SK-N-MC (cell line): ENCODE measurements around the gene PCGF5.

ENCODE experiments used
- DNase-seq: peaks from one replicate; pipeline ENCODE4 v3.0.0-alpha.2; 2011; ENCODE audit warnings: low read depth, low spot score
- H3K27ac ChIP-seq: fragments of 200-600 bp; sonication (generic); 2 replicates; pipeline ENCODE4 v1.5.1; 2016; ENCODE audit warnings: mixed run types
- H3K36me3 ChIP-seq: fragments of 200-600 bp; sonication (generic); 2 replicates; pipeline ENCODE4 v1.6.1; 2017; ENCODE audit warnings: antibody characterized with exemption, low read length, mixed read lengths; ENCODE audit not compliant: insufficient read depth
- H3K4me3 ChIP-seq: fragments of 200-600 bp; sonication (generic); 2 replicates; pipeline ENCODE4 v1.5.1; 2016
- H3K9ac ChIP-seq: fragments of 200-600 bp; sonication (generic); 2 replicates; pipeline ENCODE4 v1.8.0; 2017; ENCODE audit warnings: mixed run types, mixed read lengths; ENCODE audit not compliant: insufficient read length
- H3K9me3 ChIP-seq: fragments of 200-600 bp; sonication (generic); 2 replicates; pipeline ENCODE4 v1.6.1; 2017; ENCODE audit warnings: low read depth, mild to moderate bottlenecking, antibody characterized with exemption, low read length, moderate library complexity, mixed read lengths
- EZH2 ChIP-seq: fragments of 200-600 bp; sonication (generic); IDR thresholded peaks from one replicate; pipeline ENCODE4 v1.6.1; 2017; ENCODE audit warnings: antibody characterized with exemption
- FOXP2 ChIP-seq: optimal IDR thresholded peaks from 2 replicates; pipeline ENCODE3; 2011; ENCODE audit warnings: mild to moderate bottlenecking, moderate library complexity; ENCODE audit not compliant: insufficient read depth; ENCODE audit errors: extremely low read length, control extremely low read depth
- POLR2AphosphoS5 ChIP-seq: IDR thresholded peaks from 2 replicates; pipeline ENCODE4 v1.6.1; 2012; ENCODE audit warnings: mild to moderate bottlenecking, low read depth, low read length, borderline replicate concordance

PCGF5 gene

GRCh38 chr10:91190876-91191583 is 29.4 kb upstream of the PCGF5 start:
- DNase-seq: no peak
- Histone ChIP-seq H3K36me3 (no peaks in the 10 kb centered on the region), H3K4me3 (no peak overlapping the region), H3K9ac (no peak overlapping the region), H3K9me3 (no peaks in the 10 kb centered on the region), H3K27ac (no peak overlapping the region)
- no peak for TF ChIP-seq EZH2
- no peak for TF ChIP-seq POLR2AphosphoS5
- no peak for TF ChIP-seq FOXP2

- no peaks in the 10 kb centered on the region for H3K9me3 ChIP-seq
- TF ChIP-seq EZH2 (no peak), FOXP2 (no peak), POLR2AphosphoS5 (no peak)
- no peaks in the 10 kb centered on the region for H3K36me3 ChIP-seq
- no peak overlapping the region for H3K4me3 ChIP-seq
- no peak overlapping the region for H3K27ac ChIP-seq
- no peak for DNase-seq
- H3K9ac ChIP-seq: no peak overlapping the region
These were observed 28.9 kb upstream of the PCGF5 start for GRCh38 chr10:91191584-91191919.

- Histone ChIP-seq H3K9ac (no peak overlapping the region), H3K4me3 (no peak overlapping the region), H3K9me3 (no peaks in the 10 kb centered on the region), H3K36me3 (no peaks in the 10 kb centered on the region), H3K27ac (no peak overlapping the region)
- TF ChIP-seq POLR2AphosphoS5: no peak
- TF ChIP-seq EZH2: no peak
- TF ChIP-seq FOXP2: no peak
- no peak for DNase-seq
These were observed 25.8 kb upstream of the PCGF5 start for GRCh38 chr10:91194497-91195179.

GRCh38 chr10:91196268-91197048 is 24.0 kb upstream of the PCGF5 start:
- Histone ChIP-seq H3K36me3 (no peaks in the 10 kb centered on the region), H3K4me3 (no peak overlapping the region), H3K9ac (no peak overlapping the region), H3K9me3 (no peaks in the 10 kb centered on the region), H3K27ac (no peak overlapping the region)
- no peak for DNase-seq
- no peak for TF ChIP-seq EZH2
- no peak for TF ChIP-seq POLR2AphosphoS5
- no peak for TF ChIP-seq FOXP2

- H3K9me3 ChIP-seq: no peaks in the 10 kb centered on the region
- TF ChIP-seq FOXP2: no peak
- TF ChIP-seq POLR2AphosphoS5: no peak
- no peak for TF ChIP-seq EZH2
- DNase-seq: no peak
- H3K9ac ChIP-seq: no peak overlapping the region
- no peak overlapping the region for H3K27ac ChIP-seq
- H3K36me3 ChIP-seq: no peaks in the 10 kb centered on the region
- no peak overlapping the region for H3K4me3 ChIP-seq
These were observed 23.3 kb upstream of the PCGF5 start for GRCh38 chr10:91197127-91197526.

- Histone ChIP-seq H3K36me3 (no peaks in the 10 kb centered on the region), H3K27ac (no peak overlapping the region), H3K4me3 (no peak overlapping the region), H3K9ac (no peak overlapping the region), H3K9me3 (no peaks in the 10 kb centered on the region)
- DNase-seq: no peak
- TF ChIP-seq FOXP2 (no peak), EZH2 (no peak), POLR2AphosphoS5 (no peak)
These were observed 21.7 kb upstream of the PCGF5 start for GRCh38 chr10:91198781-91199180.

- H3K36me3 ChIP-seq: no peaks in the 10 kb centered on the region
- TF ChIP-seq FOXP2 (no peak), EZH2 (no peak), POLR2AphosphoS5 (no peak)
- no peak overlapping the region for H3K27ac ChIP-seq
- H3K9ac ChIP-seq: no peak overlapping the region
- no peaks in the 10 kb centered on the region for H3K9me3 ChIP-seq
- DNase-seq: no peak
- no peak overlapping the region for H3K4me3 ChIP-seq
These were observed 19.9 kb upstream of the PCGF5 start for GRCh38 chr10:91200314-91201212.
